PC-9 (cell line): ENCODE measurements around the gene C18orf63. TPM values are rescaled to one million over a fixed set of nuclear protein-coding genes. Genes with fewer than 3 reads are reported as not detected.
A peak's percentile ranks its signal among the peaks of the same experiment; 100 is the strongest.
"Not testable (repeated sequence)": the region's sequence is repeated elsewhere in the genome, so short reads cannot be mapped to it uniquely, and the experiment has no call there.

Experiments used
- BruUV-seq: library from RNA; stranded (reverse); fragments of 400-500 nt; replicated peaks from 2 replicates; lab custom pipeline; 2021; lab: Mats Ljungman, UMichigan
- CTCF ChIA-PET: fragments of 300-600 bp; sonication (Branson Sonifier 250); formaldehyde crosslinking; loops from one replicate; lab custom pipeline; 2022; ENCODE audit warnings: antibody characterized with exemption; lab: Charles Lee
- POLR2A ChIA-PET: fragments of 300-600 bp; sonication (Branson Sonifier 250); formaldehyde crosslinking; loops from one replicate; lab custom pipeline; 2022; ENCODE audit warnings: antibody characterized with exemption; ENCODE audit not compliant: unreplicated experiment; lab: Charles Lee
- DNase-seq, 2 experiments: peaks; one replicate each; pipeline versions ENCODE4 v3.0.0 to v3.0.0-alpha.2; 2015 to 2022; ENCODE audit warnings: mixed read lengths in 1 of 2
- H2AFZ ChIP-seq: fragments of 200-600 bp; sonication (generic); 2 replicates; pipeline ENCODE4 v1.8.1; 2017; ENCODE audit warnings: antibody characterized with exemption
- H3F3A ChIP-seq: fragments of 200-600 bp; sonication (generic); 2 replicates; pipeline ENCODE4 v1.8.1; 2017; ENCODE audit warnings: antibody characterized with exemption, mild to moderate bottlenecking, low read depth; ENCODE audit not compliant: insufficient read depth
- H3K27ac ChIP-seq: fragments of 200-600 bp; sonication (generic); 2 replicates; pipeline ENCODE4 v1.6.1; 2016; ENCODE audit warnings: mixed run types
- H3K27me3 ChIP-seq: fragments of 200-600 bp; sonication (generic); 2 replicates; pipeline ENCODE4 v1.6.1; 2016; ENCODE audit warnings: low read depth, mixed run types; ENCODE audit not compliant: insufficient read depth
- H3K36me3 ChIP-seq: fragments of 200-600 bp; sonication (generic); 2 replicates; pipeline ENCODE4 v1.6.1; 2016; ENCODE audit warnings: low read depth, mixed run types
- H3K4me1 ChIP-seq: fragments of 200-600 bp; sonication (generic); replicated peaks from 2 replicates; pipeline ENCODE4 v1.6.1; 2016; ENCODE audit warnings: mixed run types; ENCODE audit not compliant: insufficient read depth
- H3K4me2 ChIP-seq: fragments of 200-600 bp; sonication (generic); 2 replicates; pipeline ENCODE4 v1.6.1; 2017; ENCODE audit warnings: mixed run types
- H3K4me3 ChIP-seq: fragments of 200-600 bp; sonication (generic); 2 replicates; pipeline ENCODE4 v1.6.1; 2016; ENCODE audit warnings: mixed run types
- H3K79me2 ChIP-seq: fragments of 200-600 bp; sonication (generic); 2 replicates; pipeline ENCODE4 v1.6.1; 2017; ENCODE audit warnings: low read depth, mixed run types
- H3K9me2 ChIP-seq: fragments of 200-600 bp; sonication (generic); 2 replicates; pipeline ENCODE4 v1.8.1; 2017; ENCODE audit warnings: mild to moderate bottlenecking; ENCODE audit not compliant: insufficient read depth
- H3K9me3 ChIP-seq: fragments of 200-600 bp; sonication (generic); 2 replicates; pipeline ENCODE4 v1.8.1; 2016; ENCODE audit warnings: low read depth; ENCODE audit not compliant: insufficient read depth
- H4K20me1 ChIP-seq: fragments of 200-600 bp; sonication (generic); 2 replicates; pipeline ENCODE4 v1.8.1; 2017; ENCODE audit not compliant: insufficient read depth
- EZH2 ChIP-seq: fragments of 200-600 bp; sonication (generic); IDR thresholded peaks from 2 replicates; pipeline ENCODE4 v1.8.0; 2017; ENCODE audit warnings: antibody characterized with exemption, low read depth
- intact Hi-C: fragments of 100-400 bp; cut with micrococcal nuclease; formaldehyde crosslinking; loops from one replicate; pipeline ENCODE4 v1.10.0; 2022; ENCODE audit not compliant: unreplicated experiment
- total RNA-seq: library from RNA; stranded (reverse); gene quantifications from 2 replicates; pipeline ENCODE4 v1.2.3, GENCODE V29; 2021
- TF ChIP-seq, protein P1 (sequence below): fragments of 200-600 bp; sonication (generic); conservative IDR thresholded peaks from 2 replicates; pipeline ENCODE4 v1.6.1; 2017; ENCODE audit warnings: mixed run types, antibody characterized with exemption, mild to moderate bottlenecking, moderate library complexity

The C18orf63 gene
- total RNA-seq, 1 experiment from 2014 or later = not detected

DNA sequence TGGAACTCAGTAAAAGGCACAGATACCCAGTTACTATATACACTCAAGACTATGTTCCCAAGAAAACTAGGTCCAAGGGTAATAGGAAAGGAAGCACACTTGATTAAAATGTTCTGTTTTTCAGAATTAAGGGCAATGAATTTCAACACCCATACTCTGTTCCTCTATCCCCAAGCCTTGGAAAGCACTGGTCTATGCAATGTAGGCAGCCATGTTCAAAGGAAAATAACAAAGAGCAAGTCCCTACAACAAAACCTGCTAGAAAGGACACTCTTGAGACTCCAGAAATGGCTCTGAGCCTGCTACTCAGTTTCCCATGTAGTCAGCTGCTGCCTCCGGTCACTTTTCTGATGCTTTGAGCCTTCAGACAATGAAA lies 30.7 kb upstream of the C18orf63 start:
- H3K27ac ChIP-seq = peak overlapping the region; percentile 3
- POLR2A ChIA-PET = no interaction called here
- TF ChIP-seq, protein P1, sequence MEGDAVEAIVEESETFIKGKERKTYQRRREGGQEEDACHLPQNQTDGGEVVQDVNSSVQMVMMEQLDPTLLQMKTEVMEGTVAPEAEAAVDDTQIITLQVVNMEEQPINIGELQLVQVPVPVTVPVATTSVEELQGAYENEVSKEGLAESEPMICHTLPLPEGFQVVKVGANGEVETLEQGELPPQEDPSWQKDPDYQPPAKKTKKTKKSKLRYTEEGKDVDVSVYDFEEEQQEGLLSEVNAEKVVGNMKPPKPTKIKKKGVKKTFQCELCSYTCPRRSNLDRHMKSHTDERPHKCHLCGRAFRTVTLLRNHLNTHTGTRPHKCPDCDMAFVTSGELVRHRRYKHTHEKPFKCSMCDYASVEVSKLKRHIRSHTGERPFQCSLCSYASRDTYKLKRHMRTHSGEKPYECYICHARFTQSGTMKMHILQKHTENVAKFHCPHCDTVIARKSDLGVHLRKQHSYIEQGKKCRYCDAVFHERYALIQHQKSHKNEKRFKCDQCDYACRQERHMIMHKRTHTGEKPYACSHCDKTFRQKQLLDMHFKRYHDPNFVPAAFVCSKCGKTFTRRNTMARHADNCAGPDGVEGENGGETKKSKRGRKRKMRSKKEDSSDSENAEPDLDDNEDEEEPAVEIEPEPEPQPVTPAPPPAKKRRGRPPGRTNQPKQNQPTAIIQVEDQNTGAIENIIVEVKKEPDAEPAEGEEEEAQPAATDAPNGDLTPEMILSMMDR = no peak
- no peak for TF ChIP-seq EZH2
- no peak overlapping the region for H3K4me3 ChIP-seq
- peaks cover 99% of the 10 kb centered on the region for H3K79me2 ChIP-seq
- no peaks in the 10 kb centered on the region for H4K20me1 ChIP-seq
- H3K9me3 ChIP-seq = no peaks in the 10 kb centered on the region
- no peak for DNase-seq
- no TSS peak for BruUV-seq
- H3K27me3 ChIP-seq = no peaks in the 10 kb centered on the region
- intact Hi-C loops = no loop called here
- peaks cover 22% of the 10 kb centered on the region; the same call in 1 of the 2 replicates for H3F3A ChIP-seq
- CTCF ChIA-PET = no interaction called here
- H2AFZ ChIP-seq = no peak overlapping the region
- no peaks in the 10 kb centered on the region for H3K36me3 ChIP-seq
- H3K4me2 ChIP-seq = no peak overlapping the region
- peaks cover 92% of the 10 kb centered on the region for H3K4me1 ChIP-seq
- no peaks in the 10 kb centered on the region for H3K9me2 ChIP-seq

DNA sequence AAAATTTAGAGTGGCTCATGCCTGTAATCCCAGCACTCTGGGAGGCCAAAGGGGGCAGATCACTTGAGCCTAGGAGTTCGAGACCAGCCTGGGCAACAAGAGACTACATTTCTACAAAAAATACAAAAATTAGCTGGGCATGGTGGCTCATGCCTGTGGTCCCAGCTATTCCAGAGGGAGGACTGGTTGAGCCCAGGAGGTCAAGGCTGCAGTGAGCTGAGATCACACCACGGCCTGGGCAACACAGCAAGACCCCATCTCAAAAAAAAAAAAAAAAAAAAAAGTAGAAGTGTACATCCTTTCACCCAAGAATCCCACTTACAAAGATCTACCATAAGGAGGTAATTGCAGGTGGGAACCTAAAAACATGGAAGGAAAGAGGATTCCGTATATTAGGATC lies 30.1 kb upstream of the C18orf63 start:
- H3K4me3 ChIP-seq, BruUV-seq, intact Hi-C loops, H3K9me3 ChIP-seq, DNase-seq, POLR2A ChIA-PET, H3K36me3 ChIP-seq, H3K27me3 ChIP-seq, CTCF ChIA-PET, H3K9me2 ChIP-seq, H3K27ac ChIP-seq, H4K20me1 ChIP-seq, H2AFZ ChIP-seq: not testable (repeated sequence)
- H3K4me2 ChIP-seq = peak overlapping the region; percentile 95; the same call in 1 of the 2 replicates
- peaks cover 22% of the 10 kb centered on the region; the same call in 1 of the 2 replicates for H3F3A ChIP-seq
- H3K79me2 ChIP-seq = peaks cover 99% of the 10 kb centered on the region
- peaks cover 98% of the 10 kb centered on the region for H3K4me1 ChIP-seq

DNA sequence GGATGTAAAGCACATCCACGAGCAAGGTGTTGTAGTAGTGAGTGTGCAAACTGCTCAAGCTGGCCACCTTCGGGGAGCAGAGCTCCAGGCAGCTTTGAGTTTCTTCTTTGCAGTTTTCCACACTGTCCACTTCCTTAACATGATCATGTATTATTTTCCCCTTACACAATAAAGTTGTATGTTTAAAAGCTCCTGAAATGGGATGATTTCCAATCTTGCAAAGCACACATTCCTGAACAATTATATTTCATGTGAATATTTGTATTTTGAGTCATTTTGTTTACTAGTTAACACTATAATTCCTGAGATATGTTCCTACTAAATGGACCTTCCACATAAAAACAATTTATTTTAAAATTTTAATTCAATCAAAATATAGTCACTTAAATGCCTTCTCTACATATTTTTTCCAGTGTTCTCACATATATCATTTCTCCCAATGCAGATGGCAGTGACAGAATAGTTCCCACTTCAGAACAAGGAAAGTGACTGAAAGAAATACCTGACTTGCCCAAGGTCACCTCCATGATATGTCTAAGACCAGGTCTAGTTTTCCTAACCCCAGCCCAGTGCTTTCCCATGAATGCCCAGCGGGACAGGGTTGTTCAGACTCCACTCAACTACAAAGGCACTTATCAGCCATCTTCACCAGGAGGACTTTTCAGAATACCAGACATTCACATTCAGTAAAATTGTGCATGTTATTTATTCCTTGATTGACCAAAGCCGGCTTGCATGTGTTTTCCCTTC lies 29.4 kb upstream of the C18orf63 start:
- Histone ChIP-seq H3K9me3 (no peaks in the 10 kb centered on the region), H3K4me3 (no peak overlapping the region), H3K9me2 (no peaks in the 10 kb centered on the region), H3K27ac (peak overlapping the region; percentile 21; the same call in 1 of the 2 replicates), H3K4me1 (peaks cover 94% of the 10 kb centered on the region), H3K79me2 (peaks cover 99% of the 10 kb centered on the region), H3K27me3 (no peaks in the 10 kb centered on the region), H3F3A (peaks cover 22% of the 10 kb centered on the region; the same call in 1 of the 2 replicates), H4K20me1 (no peaks in the 10 kb centered on the region), H3K36me3 (no peaks in the 10 kb centered on the region), H3K4me2 (peak overlapping the region; percentile 95; the same call in 1 of the 2 replicates), H2AFZ (no peak overlapping the region)
- TF ChIP-seq, protein P1 = no peak
- TF ChIP-seq EZH2 = no peak
- CTCF ChIA-PET = no interaction called here
- POLR2A ChIA-PET = interaction anchor here (0.6 kb wide), 1 partner anchor 917 kb away, joined by 4 read pairs; no protein-coding TSS in a partner anchor
- peak in 1 of 2 experiments; percentile 54 for DNase-seq
- no TSS peak for BruUV-seq
- intact Hi-C loops = no loop called here
